Fibroblast of lung (primary cell): ENCODE data around the gene BCCIP.

Source experiments
- EZH2 ChIP-seq: IDR thresholded peaks from 2 replicates; pipeline ENCODE4 v1.5.1; 2012; ENCODE audit warnings: low read length, control low read depth, mild to moderate bottlenecking; ENCODE audit errors: missing control alignments
- TF ChIP-seq, protein P1 (sequence below), 2 donors: IDR thresholded peaks in 1 of 2; conservative IDR thresholded peaks in 1 of 2; 1 replicate in 1 of 2; 2 replicates in 1 of 2; pipeline ENCODE4 v1.5.1; 2011 to 2012; ENCODE audit warnings: low read length in 2 of 2, control low read depth in 1 of 2, inconsistent platforms in 1 of 2, low read depth in 1 of 2, mild to moderate bottlenecking in 1 of 2

- TF ChIP-seq, protein P1, sequence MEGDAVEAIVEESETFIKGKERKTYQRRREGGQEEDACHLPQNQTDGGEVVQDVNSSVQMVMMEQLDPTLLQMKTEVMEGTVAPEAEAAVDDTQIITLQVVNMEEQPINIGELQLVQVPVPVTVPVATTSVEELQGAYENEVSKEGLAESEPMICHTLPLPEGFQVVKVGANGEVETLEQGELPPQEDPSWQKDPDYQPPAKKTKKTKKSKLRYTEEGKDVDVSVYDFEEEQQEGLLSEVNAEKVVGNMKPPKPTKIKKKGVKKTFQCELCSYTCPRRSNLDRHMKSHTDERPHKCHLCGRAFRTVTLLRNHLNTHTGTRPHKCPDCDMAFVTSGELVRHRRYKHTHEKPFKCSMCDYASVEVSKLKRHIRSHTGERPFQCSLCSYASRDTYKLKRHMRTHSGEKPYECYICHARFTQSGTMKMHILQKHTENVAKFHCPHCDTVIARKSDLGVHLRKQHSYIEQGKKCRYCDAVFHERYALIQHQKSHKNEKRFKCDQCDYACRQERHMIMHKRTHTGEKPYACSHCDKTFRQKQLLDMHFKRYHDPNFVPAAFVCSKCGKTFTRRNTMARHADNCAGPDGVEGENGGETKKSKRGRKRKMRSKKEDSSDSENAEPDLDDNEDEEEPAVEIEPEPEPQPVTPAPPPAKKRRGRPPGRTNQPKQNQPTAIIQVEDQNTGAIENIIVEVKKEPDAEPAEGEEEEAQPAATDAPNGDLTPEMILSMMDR (conservative IDR thresholded peaks at IDR 0.05 in 1 of 2, IDR thresholded peaks at IDR 0.05 in 1 of 2; ENCODE audit: low read depth in 1 of 2, low read length in 2 of 2): no peak
- TF ChIP-seq EZH2: no peak
Measured at GRCh38 chr10:125802131-125802530, 21.2 kb upstream of the BCCIP start.
